ENCODE results near the gene HIPK3. TPM values are rescaled to one million over a fixed set of nuclear protein-coding genes. Genes with fewer than 3 reads are reported as not detected.
"Not testable (repeated sequence)": the region's sequence is repeated elsewhere in the genome, so short reads cannot be mapped to it uniquely, and the experiment has no call there.

Gene HIPK3
- total RNA-seq, 1 donor from 2014 or later: 78.5 TPM

- peak overlapping the region; percentile 78 for H3K4me3 ChIP-seq (ENCODE audit: insufficient read depth, low read depth, low read length)
- H3K9me3 ChIP-seq (ENCODE audit: insufficient read depth, low read depth, low read length): no peaks in the 10 kb centered on the region
- TF ChIP-seq EZH2 (IDR thresholded peaks at IDR 0.05; ENCODE audit: insufficient read depth, low read length): no peak
- no peak for TF ChIP-seq CTCF (IDR thresholded peaks at IDR 0.05; ENCODE audit: insufficient read depth, low read depth, low read length)
- H3K27me3 ChIP-seq (ENCODE audit: insufficient read depth, low read length): no peaks in the 10 kb centered on the region
- H3K27ac ChIP-seq (ENCODE audit: low read depth, low read length): peak overlapping the region; percentile 98
- peak overlapping the region; percentile 98 for H3K4me3 Mint-ChIP-seq (ENCODE audit: unreplicated experiment)
- H4K20me1 ChIP-seq (ENCODE audit: insufficient read depth, low read length): peaks cover 45% of the 10 kb centered on the region
- H3K4me1 ChIP-seq (ENCODE audit: insufficient read depth, low read length): peaks cover 6% of the 10 kb centered on the region
- H3K36me3 ChIP-seq (ENCODE audit: insufficient read depth, low read length): no peaks in the 10 kb centered on the region
- H3K36me3 Mint-ChIP-seq (ENCODE audit: low read depth, unreplicated experiment): peaks cover 2% of the 10 kb centered on the region
- no peaks in the 10 kb centered on the region for H3K27me3 Mint-ChIP-seq (ENCODE audit: low read depth, unreplicated experiment)
- peak overlapping the region; percentile 96 for H3K27ac Mint-ChIP-seq (ENCODE audit: unreplicated experiment)
- peak overlapping the region; percentile 99 for H3K9ac ChIP-seq (ENCODE audit: low read length)
- peaks cover 11% of the 10 kb centered on the region for H3K4me1 Mint-ChIP-seq (ENCODE audit: low read depth, unreplicated experiment)
- H3K79me2 ChIP-seq (ENCODE audit: insufficient read depth, low read length): peaks cover 58% of the 10 kb centered on the region
- DNase-seq (ENCODE audit: low read depth) (peak; percentile 66), FAIRE-seq (no peak)
- H3K9me3 Mint-ChIP-seq (ENCODE audit: unreplicated experiment): no peaks in the 10 kb centered on the region
- H2AFZ ChIP-seq (ENCODE audit: low read depth, low read length): peak overlapping the region; percentile 76
- H3K4me2 ChIP-seq (ENCODE audit: low read length): peak overlapping the region; percentile 89
Measured at GRCh38 chr11:33257897-33258630, 883 bp downstream of the HIPK3 start.

- H3K27ac Mint-ChIP-seq (ENCODE audit: unreplicated experiment): peak overlapping the region; percentile 96
- H3K9ac ChIP-seq (ENCODE audit: low read length): peak overlapping the region; percentile 99
- H3K4me2 ChIP-seq (ENCODE audit: low read length): peak overlapping the region; percentile 89
- TF ChIP-seq CTCF (IDR thresholded peaks at IDR 0.05; ENCODE audit: insufficient read depth, low read depth, low read length) (no peak), EZH2 (IDR thresholded peaks at IDR 0.05; ENCODE audit: insufficient read depth, low read length) (no peak)
- H3K4me3 Mint-ChIP-seq (ENCODE audit: unreplicated experiment): peak overlapping the region; percentile 98
- DNase-seq (ENCODE audit: low read depth) (peak; percentile 66), FAIRE-seq (no peak)
- H3K4me1 Mint-ChIP-seq (ENCODE audit: low read depth, unreplicated experiment): peaks cover 15% of the 10 kb centered on the region
- peaks cover 65% of the 10 kb centered on the region for H3K79me2 ChIP-seq (ENCODE audit: insufficient read depth, low read length)
- H3K4me3 ChIP-seq (ENCODE audit: insufficient read depth, low read depth, low read length): peak overlapping the region; percentile 78
- H3K36me3 Mint-ChIP-seq (ENCODE audit: low read depth, unreplicated experiment): peaks cover 2% of the 10 kb centered on the region
- H2AFZ ChIP-seq (ENCODE audit: low read depth, low read length): peak overlapping the region; percentile 76
- no peaks in the 10 kb centered on the region for H3K27me3 Mint-ChIP-seq (ENCODE audit: low read depth, unreplicated experiment)
- H3K9me3 ChIP-seq (ENCODE audit: insufficient read depth, low read depth, low read length): no peaks in the 10 kb centered on the region
- peak overlapping the region; percentile 98 for H3K27ac ChIP-seq (ENCODE audit: low read depth, low read length)
- H3K36me3 ChIP-seq (ENCODE audit: insufficient read depth, low read length): no peaks in the 10 kb centered on the region
- H3K27me3 ChIP-seq (ENCODE audit: insufficient read depth, low read length): no peaks in the 10 kb centered on the region
- H3K9me3 Mint-ChIP-seq (ENCODE audit: unreplicated experiment): no peaks in the 10 kb centered on the region
- peaks cover 6% of the 10 kb centered on the region for H3K4me1 ChIP-seq (ENCODE audit: insufficient read depth, low read length)
- peaks cover 51% of the 10 kb centered on the region for H4K20me1 ChIP-seq (ENCODE audit: insufficient read depth, low read length)
Measured at GRCh38 chr11:33258631-33259205, 1.5 kb downstream of the HIPK3 start.

- no peak overlapping the region for H2AFZ ChIP-seq (ENCODE audit: low read depth, low read length)
- H3K27me3 Mint-ChIP-seq (ENCODE audit: low read depth, unreplicated experiment): no peaks in the 10 kb centered on the region
- no peaks in the 10 kb centered on the region for H3K27me3 ChIP-seq (ENCODE audit: insufficient read depth, low read length)
- no peak for TF ChIP-seq EZH2 (IDR thresholded peaks at IDR 0.05; ENCODE audit: insufficient read depth, low read length)
- no peak for TF ChIP-seq CTCF (IDR thresholded peaks at IDR 0.05; ENCODE audit: insufficient read depth, low read depth, low read length)
- H3K79me2 ChIP-seq (ENCODE audit: insufficient read depth, low read length): peaks cover 76% of the 10 kb centered on the region
- no peaks in the 10 kb centered on the region for H3K36me3 ChIP-seq (ENCODE audit: insufficient read depth, low read length)
- H3K4me3 ChIP-seq (ENCODE audit: insufficient read depth, low read depth, low read length): peak overlapping the region; percentile 78
- H3K4me2 ChIP-seq (ENCODE audit: low read length): peak overlapping the region; percentile 89
- peaks cover 2% of the 10 kb centered on the region for H3K36me3 Mint-ChIP-seq (ENCODE audit: low read depth, unreplicated experiment)
- peak overlapping the region; percentile 96 for H3K27ac Mint-ChIP-seq (ENCODE audit: unreplicated experiment)
- no peak overlapping the region for H3K27ac ChIP-seq (ENCODE audit: low read depth, low read length)
- H3K9me3 Mint-ChIP-seq (ENCODE audit: unreplicated experiment): no peaks in the 10 kb centered on the region
- DNase-seq (ENCODE audit: low read depth): no peak
- H3K4me1 Mint-ChIP-seq (ENCODE audit: low read depth, unreplicated experiment): peaks cover 15% of the 10 kb centered on the region
- no peaks in the 10 kb centered on the region for H3K9me3 ChIP-seq (ENCODE audit: insufficient read depth, low read depth, low read length)
- peak overlapping the region; percentile 99 for H3K9ac ChIP-seq (ENCODE audit: low read length)
- peaks cover 6% of the 10 kb centered on the region for H3K4me1 ChIP-seq (ENCODE audit: insufficient read depth, low read length)
- FAIRE-seq: no peak
- H3K4me3 Mint-ChIP-seq (ENCODE audit: unreplicated experiment): peak overlapping the region; percentile 98
- H4K20me1 ChIP-seq (ENCODE audit: insufficient read depth, low read length): peaks cover 63% of the 10 kb centered on the region
Measured at GRCh38 chr11:33259869-33260268, 2.7 kb downstream of the HIPK3 start.

- H4K20me1 ChIP-seq (ENCODE audit: insufficient read depth, low read length): peaks cover 77% of the 10 kb centered on the region
- H3K4me3 ChIP-seq (ENCODE audit: insufficient read depth, low read depth, low read length); H3K4me2 ChIP-seq (ENCODE audit: low read length); H2AFZ ChIP-seq (ENCODE audit: low read depth, low read length); H3K36me3 Mint-ChIP-seq (ENCODE audit: low read depth, unreplicated experiment); H3K27ac ChIP-seq (ENCODE audit: low read depth, low read length); H3K27me3 ChIP-seq (ENCODE audit: insufficient read depth, low read length); DNase-seq (ENCODE audit: low read depth); H3K27ac Mint-ChIP-seq (ENCODE audit: unreplicated experiment); H3K9ac ChIP-seq (ENCODE audit: low read length); FAIRE-seq; H3K36me3 ChIP-seq (ENCODE audit: insufficient read depth, low read length); H3K27me3 Mint-ChIP-seq (ENCODE audit: low read depth, unreplicated experiment); H3K9me3 Mint-ChIP-seq (ENCODE audit: unreplicated experiment); H3K4me1 ChIP-seq (ENCODE audit: insufficient read depth, low read length); H3K9me3 ChIP-seq (ENCODE audit: insufficient read depth, low read depth, low read length): not testable (repeated sequence)
- H3K79me2 ChIP-seq (ENCODE audit: insufficient read depth, low read length): peaks cover 91% of the 10 kb centered on the region
- peaks cover 12% of the 10 kb centered on the region for H3K4me1 Mint-ChIP-seq (ENCODE audit: low read depth, unreplicated experiment)
- peak overlapping the region; percentile 71 for H3K4me3 Mint-ChIP-seq (ENCODE audit: unreplicated experiment)
Measured at GRCh38 chr11:33261350-33261749, 4.2 kb downstream of the HIPK3 start.
